SK-N-MC (cell line): ENCODE data around the gene BIRC7.

ENCODE experiments used
- EZH2 ChIP-seq: fragments of 200-600 bp; sonication (generic); IDR thresholded peaks from one replicate; pipeline ENCODE4 v1.6.1; 2017; ENCODE audit warnings: antibody characterized with exemption
- FOXP2 ChIP-seq: optimal IDR thresholded peaks from 2 replicates; pipeline ENCODE3; 2011; ENCODE audit warnings: mild to moderate bottlenecking, moderate library complexity; ENCODE audit not compliant: insufficient read depth; ENCODE audit errors: extremely low read length, control extremely low read depth
- POLR2AphosphoS5 ChIP-seq: IDR thresholded peaks from 2 replicates; pipeline ENCODE4 v1.6.1; 2012; ENCODE audit warnings: mild to moderate bottlenecking, low read depth, low read length, borderline replicate concordance

GRCh38 chr20:63214514-63214913 lies 21.2 kb upstream of the BIRC7 start:
- TF ChIP-seq POLR2AphosphoS5: no peak
- no peak for TF ChIP-seq EZH2
- TF ChIP-seq FOXP2: no peak
